Liver (tissue), 3 donors: ENCODE measurements around the gene DYNC1H1.

ENCODE experiments used
- ATF3 ChIP-seq: IDR thresholded peaks from 2 replicates; pipeline ENCODE4 v1.6.1; 2016; ENCODE audit warnings: antibody characterized with exemption
- CTCF ChIP-seq: fragments of 150-350 bp; IDR thresholded peaks from 2 replicates; pipeline ENCODE4 v1.5.1; 2017; ENCODE audit warnings: improper control_type of control experiment, low read depth, low read length; ENCODE audit not compliant: missing input control
- EGR1 ChIP-seq, 2 donors: IDR thresholded peaks; 2 replicates each; pipeline ENCODE4 v1.6.1; 2016 to 2018; ENCODE audit warnings: antibody characterized with exemption in 2 of 2, low read depth in 2 of 2
- GABPA ChIP-seq, 2 donors: IDR thresholded peaks in 1 of 2; conservative IDR thresholded peaks in 1 of 2; 2 replicates each; pipeline ENCODE4 v1.6.1; 2016; ENCODE audit warnings: antibody characterized with exemption in 2 of 2, mild to moderate bottlenecking in 1 of 2, moderate library complexity in 1 of 2
- JUND ChIP-seq, 2 donors: IDR thresholded peaks; 2 replicates each; pipeline ENCODE4 v1.6.1; 2016; ENCODE audit warnings: antibody characterized with exemption in 2 of 2
- MAX ChIP-seq: IDR thresholded peaks from 2 replicates; pipeline ENCODE4 v1.6.1; 2016; ENCODE audit warnings: antibody characterized with exemption
- NR2F2 ChIP-seq: IDR thresholded peaks from 2 replicates; pipeline ENCODE4 v1.6.1; 2016; ENCODE audit warnings: antibody characterized with exemption
- RAD21 ChIP-seq, 2 donors: IDR thresholded peaks; 2 replicates each; pipeline ENCODE4 v1.6.1; 2016; ENCODE audit warnings: antibody characterized with exemption in 2 of 2, mild to moderate bottlenecking in 2 of 2
- REST ChIP-seq: IDR thresholded peaks from 2 replicates; pipeline ENCODE4 v1.6.1; 2016; ENCODE audit warnings: antibody characterized with exemption, mild to moderate bottlenecking
- RXRA ChIP-seq, 2 donors: IDR thresholded peaks; 2 replicates each; pipeline ENCODE4 v1.6.1; 2017 to 2018; ENCODE audit warnings: antibody characterized with exemption in 2 of 2, mild to moderate bottlenecking in 1 of 2
- TAF1 ChIP-seq: conservative IDR thresholded peaks from 2 replicates; pipeline ENCODE4 v1.6.1; 2016; ENCODE audit warnings: antibody characterized with exemption, mild to moderate bottlenecking
- YY1 ChIP-seq: IDR thresholded peaks from 2 replicates; pipeline ENCODE4 v1.6.1; 2016; ENCODE audit warnings: antibody characterized with exemption, mild to moderate bottlenecking
- ZBTB33 ChIP-seq: IDR thresholded peaks from 2 replicates; pipeline ENCODE4 v1.6.1; 2016; ENCODE audit warnings: antibody characterized with exemption
- donor health status: healthy.
- donor health status: healthy.

- TF ChIP-seq CTCF (no peak), RAD21 (IDR thresholded peaks at IDR 0.05) (no peak), GABPA (IDR thresholded peaks at IDR 0.05 in 1 of 2, conservative IDR thresholded peaks at IDR 0.05 in 1 of 2) (no peak), TAF1 (no peak), EGR1 (IDR thresholded peaks at IDR 0.05; ENCODE audit: low read depth in 2 of 2) (no peak), NR2F2 (no peak), ZBTB33 (no peak), MAX (no peak), REST (no peak), YY1 (no peak), JUND (IDR thresholded peaks at IDR 0.05) (no peak), RXRA (IDR thresholded peaks at IDR 0.05) (no peak), ATF3 (no peak)
Measured at GRCh38 chr14:102040153-102040552, 75.8 kb downstream of the DYNC1H1 start.
